HL-60/S4 treated with phorbol 12-myristate 13-acetate at 8.2 ng/mL for 4 days and 3 days (cell line): ENCODE data around the gene PHB1.
"Not testable (repeated sequence)": the region's sequence is repeated elsewhere in the genome, so short reads cannot be mapped to it uniquely, and the experiment has no call there.

ENCODE experiments used
- in situ Hi-C: fragments of 300-500 bp; cut with MboI; formaldehyde crosslinking; loops from 2 replicates; pipeline ENCODE4 v1.15.0; 2022; ENCODE audit warnings: low sequenced_read_pairs

PHB1 gene

DNA sequence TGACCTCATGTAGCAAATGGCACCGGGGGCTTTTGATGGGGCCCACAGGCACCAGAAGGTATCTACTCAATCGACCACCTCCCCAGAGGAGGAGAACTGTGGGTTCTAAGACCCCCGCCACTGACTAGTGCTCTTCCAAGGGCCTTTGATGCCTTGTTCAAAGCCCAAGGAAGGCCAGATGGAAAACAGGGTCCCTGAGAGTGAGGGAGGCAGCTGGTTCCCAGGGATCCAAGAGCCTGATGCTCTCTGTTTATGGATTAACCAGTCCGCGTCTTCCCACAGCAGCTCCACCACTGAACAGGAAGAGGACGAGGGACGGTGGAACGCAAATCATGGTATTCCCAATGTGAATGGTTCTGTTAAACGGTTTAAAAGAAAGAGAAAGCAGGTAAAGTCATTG, 7.6 kb downstream of the PHB1 start:
- in situ Hi-C loops, result loop anchor here (25.0 kb wide), 1 partner anchor 280 kb away; the partner anchor contains the start of gene SPOP

DNA sequence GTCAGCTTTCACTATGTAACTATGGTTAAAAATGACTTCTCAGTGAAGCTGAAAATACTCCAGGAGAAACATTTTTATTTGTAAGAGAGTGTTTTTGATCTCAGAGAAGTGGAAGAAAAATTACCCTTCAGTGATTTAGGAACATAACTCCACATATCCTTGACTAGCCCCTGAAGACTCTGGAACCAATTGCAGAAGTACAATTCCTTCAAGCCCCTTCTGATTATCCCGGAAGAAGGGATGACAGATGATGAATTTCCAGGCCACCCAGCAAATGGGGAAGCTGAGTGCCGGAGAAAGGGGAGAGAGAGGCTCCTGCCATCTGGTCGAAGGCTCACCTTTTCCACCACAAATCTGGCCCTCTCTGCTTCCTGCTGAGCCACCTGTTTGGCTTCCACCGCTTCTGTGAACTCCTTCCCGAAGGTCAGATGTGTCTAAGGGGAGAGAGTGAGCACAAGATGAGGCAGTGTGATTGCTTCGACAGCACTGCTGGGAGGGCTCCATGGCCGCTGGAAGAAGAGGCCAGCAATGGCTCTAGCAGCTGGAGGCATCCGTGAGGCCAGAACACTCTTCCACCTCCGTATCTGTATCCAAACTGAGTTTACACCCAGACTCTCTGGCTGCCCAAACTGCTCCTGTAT, 8.1 kb downstream of the PHB1 start:
- in situ Hi-C loops, result loop anchor here (25.0 kb wide), 1 partner anchor 281 kb away; the partner anchor contains the start of gene SPOP

DNA sequence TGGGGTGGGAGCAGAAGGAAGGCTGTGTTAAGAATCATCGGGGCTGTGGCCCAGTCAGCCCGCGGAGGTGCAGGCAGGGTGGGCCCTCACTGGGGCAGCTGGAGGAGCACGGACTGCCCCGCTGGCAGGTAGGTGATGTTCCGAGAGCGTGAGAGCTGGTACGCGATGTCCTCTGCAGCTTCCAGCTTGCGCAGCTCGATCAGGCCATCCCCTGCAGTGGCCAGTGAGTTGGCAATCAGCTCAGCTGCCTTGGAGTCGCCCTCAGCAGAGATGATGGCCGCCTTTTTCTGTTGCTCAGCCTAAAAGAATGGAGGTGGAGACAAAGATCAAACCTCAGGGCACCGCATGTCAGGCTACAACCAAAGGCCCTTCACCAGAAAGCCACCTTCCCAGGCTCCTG, 9.8 kb downstream of the PHB1 start:
- in situ Hi-C loops, result loop anchor here (25.0 kb wide), 1 partner anchor 282 kb away; the partner anchor contains the start of gene SPOP

- in situ Hi-C loops, result loop anchor here (25.0 kb wide), 1 partner anchor 283 kb away; the partner anchor contains the start of gene SPOP
These were observed 10.3 kb downstream of the PHB1 start for GRCh38 chr17:49404361-49404760.

DNA sequence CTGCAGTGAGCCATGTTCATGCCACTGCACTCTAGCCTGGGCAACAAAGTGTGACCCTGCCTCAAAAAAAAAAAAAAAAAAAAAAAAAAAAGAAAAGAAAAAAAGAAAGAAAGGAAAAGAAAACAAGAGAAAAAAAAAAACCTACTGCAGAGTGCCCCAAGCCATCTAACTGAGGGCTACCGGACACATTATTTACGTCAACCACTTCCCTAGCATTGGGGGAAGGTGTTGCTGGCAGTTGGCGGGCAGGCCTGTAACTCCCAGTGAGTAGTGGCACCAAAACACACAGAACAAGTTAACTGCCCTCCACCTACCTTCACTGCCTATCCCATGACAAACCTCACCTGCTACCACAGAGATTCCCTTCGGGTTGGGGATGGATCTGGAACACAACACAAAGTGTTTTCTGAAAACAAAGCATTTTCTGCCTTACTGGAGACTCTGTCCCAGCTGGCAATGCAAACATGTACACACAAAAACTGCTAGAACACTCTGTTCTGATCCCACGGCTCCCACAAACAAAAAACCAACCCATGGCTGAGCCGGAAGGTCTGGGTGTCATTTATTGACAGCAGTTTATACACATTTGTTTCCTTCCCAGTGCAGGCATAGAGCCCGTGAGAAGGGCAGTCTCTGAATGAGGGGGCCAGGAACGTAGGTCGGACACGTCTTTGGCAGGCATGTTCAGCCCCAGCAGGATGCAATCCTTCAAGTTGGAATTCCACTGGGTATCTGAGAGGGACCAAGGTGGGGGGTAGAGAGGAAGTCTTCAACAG, 11.0 kb downstream of the PHB1 start:
- in situ Hi-C loops, result loop anchor here (25.0 kb wide), 1 partner anchor 284 kb away; the partner anchor contains the start of gene SPOP

DNA sequence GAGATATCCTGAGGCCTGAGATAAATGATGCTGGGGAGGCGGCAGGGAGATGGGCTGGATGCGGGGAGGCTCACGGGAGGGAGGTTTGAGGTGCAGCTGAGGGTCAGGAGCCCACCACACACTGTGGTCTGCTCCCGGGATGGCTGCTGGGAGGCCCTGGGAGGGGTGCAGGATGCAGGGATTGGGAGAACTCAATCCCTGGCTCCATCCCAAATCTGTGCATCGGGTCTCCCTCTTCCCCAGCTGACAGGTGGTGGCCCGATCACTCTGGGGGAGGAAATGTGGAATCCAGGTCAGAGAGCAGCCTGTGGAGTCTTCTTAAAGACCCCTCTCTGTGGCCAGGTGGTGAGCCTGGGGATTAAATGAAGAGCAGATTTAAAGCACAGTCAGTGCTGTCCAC, 12.0 kb downstream of the PHB1 start:
- in situ Hi-C loops, result loop anchor here (25.0 kb wide), 1 partner anchor 285 kb away; the partner anchor contains the start of gene SPOP

DNA sequence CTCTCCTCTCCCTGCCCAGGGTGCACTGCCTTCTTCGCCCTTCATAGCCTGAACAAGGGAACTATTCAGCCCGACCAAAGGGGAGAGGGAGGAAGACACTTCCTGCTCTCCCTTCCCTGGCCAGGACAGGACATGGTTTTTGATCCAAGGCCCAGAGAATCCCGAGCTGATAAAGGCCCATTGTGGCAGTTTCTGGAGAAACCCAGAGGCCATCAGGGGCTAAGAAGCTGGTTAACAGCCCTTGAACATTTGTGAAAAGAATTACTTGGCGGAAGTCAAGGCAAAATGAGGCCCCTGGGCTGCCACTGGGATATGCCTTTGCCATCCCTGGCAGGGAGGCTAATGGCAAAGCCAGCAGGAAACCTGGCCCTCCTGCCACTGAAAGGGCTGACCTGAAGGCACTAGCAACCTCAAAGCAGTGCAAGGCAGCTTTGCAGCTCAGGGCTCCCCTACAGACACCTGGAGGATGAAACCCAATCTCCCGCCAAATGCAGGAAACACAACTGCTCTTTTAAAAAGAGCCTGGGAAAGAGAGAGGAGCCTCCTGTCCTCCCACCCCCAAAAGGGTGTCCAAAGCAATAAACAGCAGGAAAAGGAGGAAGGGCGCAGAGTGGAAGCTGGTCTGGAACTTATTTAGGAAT, 12.6 kb downstream of the PHB1 start:
- in situ Hi-C loops, result loop anchor here (25.0 kb wide), 1 partner anchor 285 kb away; the partner anchor contains the start of gene SPOP

DNA sequence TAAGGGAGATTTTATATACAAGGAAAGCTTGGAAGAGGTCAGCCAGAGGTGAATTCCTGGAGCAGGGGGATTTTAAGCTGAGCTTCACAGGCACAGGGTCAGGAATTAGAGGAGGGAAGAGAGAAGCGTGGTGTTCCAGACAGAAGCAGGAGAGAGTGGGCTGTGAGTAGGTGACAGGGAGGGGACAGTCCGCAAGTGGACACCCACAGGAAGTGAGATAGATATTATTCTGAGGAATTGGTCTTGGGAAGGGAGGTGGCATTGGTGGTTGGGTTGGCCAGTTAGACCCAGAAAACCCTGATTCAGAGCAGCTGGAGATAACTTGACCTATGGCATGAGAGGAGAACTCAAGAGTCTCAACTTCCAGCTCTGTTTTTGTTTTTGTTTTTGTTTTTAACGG, 14.7 kb downstream of the PHB1 start:
- in situ Hi-C loops, result loop anchor here (25.0 kb wide), 1 partner anchor 287 kb away; the partner anchor contains the start of gene SPOP

DNA sequence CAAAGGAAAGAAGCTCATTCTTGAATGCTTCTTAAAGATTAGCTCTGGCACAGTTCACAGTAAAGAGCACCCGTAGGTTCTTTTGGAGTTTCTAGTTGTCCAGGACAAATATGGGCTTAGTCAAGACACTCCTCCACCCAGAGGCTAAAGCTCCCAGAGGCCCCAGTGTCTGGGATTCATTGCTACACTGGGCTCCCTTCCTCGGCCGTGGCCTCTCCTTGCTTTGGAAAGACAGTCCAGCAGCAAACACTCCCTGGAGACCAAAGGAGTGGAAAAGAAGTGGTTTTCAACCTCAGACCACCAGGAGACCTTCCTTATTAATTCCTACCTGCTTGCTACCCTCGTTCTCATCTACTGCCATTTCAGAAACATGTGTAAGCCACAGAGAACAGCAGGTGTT, 17.1 kb downstream of the PHB1 start:
- in situ Hi-C loops, result no loop called here

- in situ Hi-C loops, result no loop called here
These were observed 21.0 kb downstream of the PHB1 start for GRCh38 chr17:49393491-49394255.

- in situ Hi-C loops, result no loop called here
These were observed 23.9 kb downstream of the PHB1 start for GRCh38 chr17:49390548-49391324.

- in situ Hi-C loops, result not testable (repeated sequence)
These were observed 25.0 kb downstream of the PHB1 start for GRCh38 chr17:49389514-49390347.

DNA sequence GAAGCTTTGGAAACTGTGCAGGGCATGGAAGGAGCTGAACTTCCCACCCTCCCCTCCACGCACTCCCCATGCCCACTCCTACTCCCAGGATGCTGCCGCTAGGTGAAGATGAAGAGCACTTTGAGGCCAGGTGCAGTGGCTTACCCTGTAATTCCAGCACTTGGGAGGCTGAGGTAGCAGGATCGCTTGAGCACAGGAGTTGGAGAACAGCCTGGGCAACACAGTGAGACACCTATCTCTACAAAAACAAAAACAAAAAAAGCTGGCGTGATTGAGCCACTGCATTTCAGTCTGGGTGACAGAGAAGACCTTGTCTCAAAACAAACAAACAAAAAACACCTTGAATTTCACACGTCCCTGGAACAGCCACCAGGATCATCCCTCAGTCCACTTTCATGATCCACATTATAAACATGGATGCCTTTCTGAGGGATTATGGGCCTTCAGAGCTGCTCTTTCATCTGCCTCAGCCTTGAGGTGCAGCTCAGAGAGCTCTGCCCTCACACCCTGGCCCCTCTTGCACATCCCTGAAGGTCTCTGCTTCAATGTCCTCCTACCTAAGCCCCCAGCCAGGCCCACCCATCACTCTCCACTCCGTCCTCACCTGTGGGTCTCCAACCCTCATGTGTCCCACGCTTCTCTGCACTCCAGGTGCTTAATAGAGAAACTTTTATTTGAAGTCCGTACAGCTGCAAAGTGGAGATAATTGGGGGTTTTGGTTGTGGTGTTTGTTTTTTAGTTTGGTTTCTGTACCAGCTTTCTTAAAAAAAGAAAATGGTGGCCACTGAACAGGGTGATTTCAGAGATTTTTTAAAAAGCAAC, 25.8 kb downstream of the PHB1 start:
- in situ Hi-C loops, result no loop called here

DNA sequence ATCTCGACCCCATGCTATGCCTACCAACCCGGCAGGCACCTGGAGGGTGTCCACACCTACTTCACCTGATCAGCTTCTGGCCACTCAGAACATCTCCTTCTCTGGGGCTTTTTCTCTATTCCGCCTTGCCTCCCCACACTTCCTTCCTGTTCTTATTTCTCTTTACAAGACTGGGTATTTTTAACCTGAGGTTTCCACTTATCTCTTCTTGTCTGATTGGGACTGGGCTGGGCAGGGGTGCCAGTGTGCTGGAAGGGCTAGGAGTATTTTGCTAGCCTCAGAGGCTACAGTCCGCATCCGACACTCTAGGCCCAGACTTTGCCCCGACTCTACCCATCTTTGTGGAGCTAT, 26.4 kb downstream of the PHB1 start:
- in situ Hi-C loops, result no loop called here

GRCh38 chr17:49387498-49388289, 27.0 kb downstream of the PHB1 start:
- in situ Hi-C loops, result no loop called here

- in situ Hi-C loops, result no loop called here
These were observed 28.3 kb downstream of the PHB1 start for GRCh38 chr17:49386373-49386772.

- in situ Hi-C loops, result no loop called here
These were observed 29.7 kb downstream of the PHB1 start for GRCh38 chr17:49384951-49385350.
